Skeletal muscle cell (primary cell): ENCODE results near the gene TSPAN31.

ENCODE experiments used
- DNase-seq: peaks from one replicate; pipeline ENCODE4 v3.0.0-alpha.2; 2010; ENCODE audit warnings: low read depth
- H3K4me3 ChIP-seq: 2 replicates; pipeline ENCODE4 v1.5.1; 2011; ENCODE audit warnings: low read depth, mild to moderate bottlenecking, control low read depth, low read length, moderate library complexity

Gene TSPAN31

DNA sequence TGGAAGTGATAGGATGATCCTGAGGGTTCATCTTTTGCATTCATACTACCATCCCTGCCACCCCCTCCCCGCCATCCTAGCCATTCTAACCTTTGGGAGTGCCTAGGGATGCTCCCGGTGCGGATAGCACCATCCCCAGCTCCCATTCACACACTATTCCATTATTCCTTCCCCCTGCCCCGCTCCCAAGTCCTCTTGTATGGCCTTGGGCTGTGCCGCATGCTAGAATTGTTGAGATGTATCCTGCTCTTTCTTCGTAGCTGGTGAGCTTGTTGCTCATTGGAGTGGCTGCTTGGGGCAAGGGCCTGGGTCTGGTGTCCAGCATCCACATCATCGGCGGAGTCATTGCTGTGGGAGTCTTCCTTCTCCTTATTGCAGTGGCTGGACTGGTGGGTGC, 644 bp downstream of the TSPAN31 start:
- peak overlapping the region; percentile 93 for H3K4me3 ChIP-seq
- no peak for DNase-seq

DNA sequence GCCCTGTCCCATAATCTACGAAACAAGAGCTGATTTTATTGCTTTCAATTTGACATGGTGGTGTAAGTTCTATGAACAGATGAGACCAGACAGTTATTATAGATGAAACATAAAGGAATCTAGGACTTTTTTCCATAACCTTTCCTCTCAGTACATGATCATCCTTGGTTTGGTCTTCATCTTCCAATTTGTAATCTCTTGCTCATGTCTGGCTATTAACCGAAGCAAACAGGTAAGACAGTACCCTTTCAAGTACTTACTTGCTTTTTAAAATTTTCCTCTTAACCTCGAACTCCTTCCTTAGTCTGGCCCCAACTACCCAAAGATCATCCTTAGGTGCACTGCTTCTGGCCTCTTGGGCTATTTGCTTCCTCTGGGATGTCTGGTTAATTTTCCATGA, 1.2 kb downstream of the TSPAN31 start:
- peak overlapping the region; percentile 93 for H3K4me3 ChIP-seq
- no peak for DNase-seq

DNA sequence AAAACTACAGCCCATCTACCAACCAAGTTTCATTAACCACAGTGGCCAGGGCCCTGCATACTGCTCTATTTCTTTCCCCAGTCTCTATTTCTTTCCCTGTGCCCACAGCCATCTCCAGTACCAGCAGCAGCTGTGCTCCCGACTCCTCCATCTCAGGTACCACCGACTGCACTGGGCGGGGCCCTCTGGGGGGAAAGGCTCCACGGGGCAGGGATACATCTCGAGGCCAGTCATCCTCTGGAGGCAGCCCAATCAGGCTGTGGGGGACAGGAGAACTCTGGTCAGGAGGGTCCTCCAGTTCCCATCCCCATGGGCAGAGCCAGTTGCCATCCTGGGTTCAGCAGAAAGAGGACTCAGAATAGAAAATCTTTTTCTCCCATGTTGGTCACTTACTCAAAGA, 4.2 kb downstream of the TSPAN31 start:
- H3K4me3 ChIP-seq, result no peak overlapping the region
- DNase-seq, result no peak

DNA sequence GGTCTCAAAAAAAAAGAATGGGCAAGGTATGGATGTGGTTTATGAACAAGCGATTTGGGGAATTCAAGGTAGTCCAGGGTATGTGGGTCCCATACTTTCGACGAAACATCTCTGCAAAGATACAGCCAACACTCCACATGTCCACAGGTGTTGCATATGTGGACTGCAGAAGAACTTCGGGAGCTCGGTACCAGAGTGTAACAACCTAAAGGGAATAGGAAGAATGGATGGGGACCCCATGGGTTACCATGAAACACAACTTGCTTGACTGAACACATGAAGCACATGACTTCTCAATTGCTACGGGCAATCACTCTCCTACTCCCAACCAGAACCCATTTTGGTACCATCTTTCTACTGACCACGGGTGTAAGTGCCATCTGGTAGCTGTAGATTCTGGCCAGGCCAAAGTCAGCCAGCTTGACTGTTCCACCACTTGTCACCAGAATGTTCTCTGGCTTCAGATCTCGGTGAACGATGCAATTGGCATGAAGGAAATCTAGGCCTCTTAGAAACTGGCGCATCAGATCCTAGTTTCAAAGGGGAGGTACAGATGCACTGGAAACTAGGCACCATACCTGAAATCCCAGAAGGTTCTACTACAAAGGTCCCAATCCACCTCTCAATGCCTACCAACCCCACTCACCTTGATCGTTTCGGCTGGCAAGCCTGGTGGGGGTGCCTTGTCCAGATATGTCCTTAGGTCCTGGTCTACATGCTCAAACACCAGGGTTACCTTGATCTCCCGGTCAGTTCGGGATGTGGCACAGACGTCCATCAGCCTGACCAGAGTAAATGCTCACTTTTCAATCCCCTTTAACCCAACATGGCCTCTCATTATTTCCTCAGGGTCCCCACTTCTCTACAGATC, 6.0 kb downstream of the TSPAN31 start:
- DNase-seq, result no peak
- H3K4me3 ChIP-seq, result peak overlapping the region; percentile 91

DNA sequence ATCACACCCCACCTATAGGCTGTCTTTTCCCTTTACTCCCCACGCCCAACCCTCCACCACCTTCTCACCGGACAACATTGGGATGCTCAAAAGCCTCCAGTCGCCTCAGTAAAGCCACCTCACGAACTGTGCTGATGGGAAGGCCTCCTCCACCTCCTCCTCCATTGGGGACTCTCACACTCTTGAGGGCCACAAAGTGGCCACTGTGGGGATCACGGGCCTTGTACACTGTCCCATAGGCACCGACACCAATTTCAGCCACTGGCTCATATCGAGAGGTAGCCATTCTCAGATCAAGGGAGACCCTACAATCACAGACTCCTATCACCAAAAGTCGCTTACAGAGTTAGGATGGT, 6.6 kb downstream of the TSPAN31 start:
- no peak for DNase-seq
- peak overlapping the region; percentile 91 for H3K4me3 ChIP-seq

DNA sequence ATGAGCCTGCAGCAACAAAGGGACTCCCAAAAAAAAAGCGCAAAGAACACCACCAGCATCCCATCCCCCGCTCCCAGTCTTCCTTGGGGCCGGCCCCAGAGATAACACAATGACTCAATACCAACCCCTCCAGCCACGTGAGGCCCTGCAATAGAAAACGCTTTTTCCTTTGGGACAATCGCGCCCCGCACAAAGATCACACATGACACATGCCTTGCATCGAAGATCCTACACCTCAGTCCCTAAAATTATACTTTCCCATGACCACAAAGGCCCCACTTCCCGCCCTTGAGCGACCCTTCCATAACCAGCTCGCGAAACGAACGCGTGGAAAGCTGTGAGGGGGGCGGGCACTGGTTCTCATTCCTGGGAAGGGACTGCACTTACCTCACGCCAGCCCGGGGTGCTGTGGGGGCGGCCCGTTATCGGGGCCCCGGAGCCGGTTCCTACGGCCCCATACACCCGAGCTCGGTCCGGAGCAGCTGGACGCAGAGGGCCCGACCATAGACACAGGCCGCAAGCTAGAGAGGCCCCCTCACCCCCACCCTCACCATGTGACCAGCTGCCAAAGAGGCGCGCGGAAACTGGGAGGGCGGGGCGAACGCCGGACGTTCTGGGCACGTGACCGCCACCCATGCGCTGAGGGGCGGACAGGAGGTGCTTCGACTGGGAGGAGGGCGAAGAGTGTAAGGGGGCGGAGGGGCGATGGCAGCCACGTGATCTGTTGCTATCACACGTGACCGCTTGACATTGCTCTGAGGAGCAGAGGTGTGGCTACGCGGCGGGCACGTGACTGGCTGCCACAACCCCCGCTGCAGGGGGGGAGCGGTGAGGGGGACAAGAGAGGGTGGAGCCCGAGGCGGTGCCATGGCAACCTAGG, 7.2 kb downstream of the TSPAN31 start, which contains the start of gene CDK4:
Gene CDK4 (minus strand): TSS at position 523 of the 880 bp plus-strand sequence. CDS start 593 bp downstream, outside the sequence.
- peak; percentile 100 for DNase-seq
- peak within 1 kb of the TSS; percentile 91 for H3K4me3 ChIP-seq

DNA sequence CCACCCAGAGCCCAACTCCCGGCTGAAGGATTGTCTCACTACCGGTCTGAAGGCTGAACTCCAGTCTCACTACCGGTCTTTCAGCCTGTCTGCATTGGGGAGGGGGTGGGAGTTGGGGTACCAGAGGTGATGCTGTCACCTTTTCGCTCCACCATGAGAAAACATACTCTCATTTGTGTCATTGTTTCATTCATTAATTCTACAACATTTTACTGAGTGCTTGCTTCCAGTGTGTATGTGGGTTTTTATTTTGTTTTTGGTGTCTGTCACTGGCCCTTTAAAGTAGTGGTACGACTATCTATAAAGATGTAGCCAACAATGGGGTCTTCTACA, 7.8 kb downstream of the TSPAN31 start:
- no peak for DNase-seq
- H3K4me3 ChIP-seq, result peak overlapping the region; percentile 36

DNA sequence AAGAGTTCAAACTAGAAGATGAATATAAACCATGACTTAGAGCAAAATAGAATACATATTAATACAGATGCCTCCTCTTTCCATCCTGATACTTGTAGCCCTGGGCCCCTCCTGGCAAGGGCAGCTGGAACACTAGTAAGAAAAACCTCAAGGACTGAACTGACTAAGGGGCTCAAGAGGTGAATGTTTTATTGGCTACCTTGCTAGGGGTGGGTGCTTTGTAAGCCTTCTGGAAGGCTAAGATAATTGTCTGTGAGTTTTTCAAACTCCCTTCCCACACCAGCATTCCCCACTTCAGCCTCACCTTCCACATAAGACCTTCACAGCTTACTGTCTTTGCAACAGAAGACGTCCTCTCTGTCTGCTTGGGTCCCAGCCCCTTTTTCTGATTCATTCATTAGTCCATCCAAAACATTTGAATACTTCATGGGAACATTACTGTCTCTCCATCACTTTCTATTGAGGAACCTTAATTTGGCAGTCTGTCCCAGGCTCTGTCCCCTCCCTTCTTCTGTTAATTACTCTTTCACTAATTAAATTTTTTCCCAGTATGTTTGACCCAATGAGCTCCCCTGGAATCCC, 9.0 kb downstream of the TSPAN31 start:
- H3K4me3 ChIP-seq, result no peak overlapping the region

DNA sequence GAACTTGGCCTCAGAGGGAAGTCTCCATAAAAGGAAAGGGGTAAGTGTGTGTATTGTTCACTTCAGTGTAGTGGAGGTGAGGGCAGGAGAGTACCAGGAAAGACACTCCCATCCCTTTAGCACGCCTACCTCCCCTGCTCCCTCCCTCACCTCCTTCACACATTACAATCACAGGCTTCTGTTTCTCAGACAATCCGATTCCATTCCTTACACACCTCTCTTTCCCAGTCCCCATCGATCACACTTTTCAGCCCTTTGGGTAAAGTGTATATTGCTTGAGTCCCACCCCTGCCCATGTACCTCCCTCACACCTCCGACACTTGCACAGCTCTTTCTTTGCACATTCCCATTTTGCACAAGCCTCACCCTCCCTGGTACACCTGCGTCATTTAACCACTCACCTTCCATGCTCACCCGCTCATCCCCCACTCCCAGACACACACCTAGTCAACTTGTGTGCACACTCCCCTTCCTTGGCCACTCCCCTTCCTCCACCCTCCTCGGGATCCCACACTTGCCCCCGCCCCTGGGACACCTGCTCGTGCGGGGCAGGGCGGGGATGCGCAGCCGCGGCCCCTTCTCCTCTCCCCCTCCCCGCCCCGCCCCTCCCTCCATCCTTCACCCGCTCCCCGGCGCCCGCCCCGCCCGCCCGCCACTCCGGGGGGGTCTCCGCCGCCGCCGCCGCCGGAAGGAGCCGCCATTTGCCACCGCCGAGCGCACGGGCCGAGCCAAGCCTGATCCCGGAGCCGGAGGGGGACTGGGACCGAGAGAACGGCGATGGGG, 9.8 kb downstream of the TSPAN31 start, which contains the start of gene MARCHF9:
Gene MARCHF9 (plus strand): TSS at position 693 of the 783 bp plus-strand sequence. CDS start 426 bp downstream, outside the sequence.
- no peak for DNase-seq
- peak within 1 kb of the TSS; percentile 60 for H3K4me3 ChIP-seq

More for the DNA sequence above, 9.0 kb downstream of the TSPAN31 start:
- no peak for DNase-seq

DNA sequence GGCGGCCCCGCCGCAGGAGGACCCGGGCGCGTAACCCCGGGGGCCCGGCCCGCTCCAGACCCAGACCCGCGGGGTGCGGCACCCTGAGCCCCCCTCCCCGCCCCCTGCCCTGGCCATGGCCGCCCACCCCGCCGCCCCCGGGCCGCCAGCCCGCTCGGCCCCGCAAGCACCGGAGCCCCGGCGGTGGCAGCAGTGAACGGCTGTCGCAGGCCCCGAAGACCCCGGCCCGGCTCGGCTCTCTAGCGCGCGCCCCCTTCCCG, 10.3 kb downstream of the TSPAN31 start:
- peak overlapping the region; percentile 60 for H3K4me3 ChIP-seq
- no peak for DNase-seq

DNA sequence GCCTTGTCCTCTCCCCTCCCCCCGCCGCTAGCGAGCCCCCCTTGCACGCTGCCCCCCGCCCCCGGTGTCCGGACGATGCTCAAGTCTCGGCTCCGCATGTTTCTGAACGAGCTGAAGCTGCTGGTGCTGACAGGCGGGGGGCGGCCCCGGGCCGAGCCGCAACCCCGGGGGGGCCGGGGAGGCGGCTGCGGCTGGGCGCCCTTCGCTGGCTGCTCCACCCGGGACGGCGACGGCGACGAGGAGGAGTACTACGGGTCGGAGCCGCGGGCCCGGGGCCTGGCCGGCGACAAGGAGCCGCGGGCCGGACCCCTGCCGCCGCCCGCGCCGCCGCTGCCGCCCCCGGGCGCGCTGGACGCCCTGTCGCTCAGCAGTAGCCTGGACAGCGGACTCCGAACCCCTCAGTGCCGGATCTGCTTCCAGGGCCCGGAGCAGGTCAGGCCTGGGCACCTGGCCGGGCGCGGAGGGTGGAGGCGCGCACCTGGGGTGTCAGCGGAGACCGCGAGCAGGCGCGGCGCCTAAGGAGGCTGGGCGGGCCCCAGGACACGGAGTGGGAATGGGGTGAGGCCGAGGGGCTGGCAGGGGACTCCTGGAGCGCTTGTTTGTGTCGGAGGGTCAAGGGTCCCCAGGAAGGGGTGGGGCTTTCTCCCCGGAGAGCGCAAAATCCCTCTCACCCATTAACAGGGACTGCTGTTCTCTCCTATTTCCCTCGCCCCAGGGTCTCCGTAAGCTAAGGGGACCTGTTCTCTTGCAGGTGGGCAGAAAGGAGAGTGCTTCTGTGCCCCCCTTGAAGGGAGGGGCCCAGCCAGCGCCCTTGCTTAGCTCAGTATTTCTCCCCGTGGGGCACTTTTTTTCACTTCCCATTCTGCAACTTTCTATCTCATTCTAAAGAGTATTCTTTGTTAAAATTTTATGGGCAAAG, 10.9 kb downstream of the TSPAN31 start:
- H3K4me3 ChIP-seq, result peak overlapping the region; percentile 60
- no peak for DNase-seq

DNA sequence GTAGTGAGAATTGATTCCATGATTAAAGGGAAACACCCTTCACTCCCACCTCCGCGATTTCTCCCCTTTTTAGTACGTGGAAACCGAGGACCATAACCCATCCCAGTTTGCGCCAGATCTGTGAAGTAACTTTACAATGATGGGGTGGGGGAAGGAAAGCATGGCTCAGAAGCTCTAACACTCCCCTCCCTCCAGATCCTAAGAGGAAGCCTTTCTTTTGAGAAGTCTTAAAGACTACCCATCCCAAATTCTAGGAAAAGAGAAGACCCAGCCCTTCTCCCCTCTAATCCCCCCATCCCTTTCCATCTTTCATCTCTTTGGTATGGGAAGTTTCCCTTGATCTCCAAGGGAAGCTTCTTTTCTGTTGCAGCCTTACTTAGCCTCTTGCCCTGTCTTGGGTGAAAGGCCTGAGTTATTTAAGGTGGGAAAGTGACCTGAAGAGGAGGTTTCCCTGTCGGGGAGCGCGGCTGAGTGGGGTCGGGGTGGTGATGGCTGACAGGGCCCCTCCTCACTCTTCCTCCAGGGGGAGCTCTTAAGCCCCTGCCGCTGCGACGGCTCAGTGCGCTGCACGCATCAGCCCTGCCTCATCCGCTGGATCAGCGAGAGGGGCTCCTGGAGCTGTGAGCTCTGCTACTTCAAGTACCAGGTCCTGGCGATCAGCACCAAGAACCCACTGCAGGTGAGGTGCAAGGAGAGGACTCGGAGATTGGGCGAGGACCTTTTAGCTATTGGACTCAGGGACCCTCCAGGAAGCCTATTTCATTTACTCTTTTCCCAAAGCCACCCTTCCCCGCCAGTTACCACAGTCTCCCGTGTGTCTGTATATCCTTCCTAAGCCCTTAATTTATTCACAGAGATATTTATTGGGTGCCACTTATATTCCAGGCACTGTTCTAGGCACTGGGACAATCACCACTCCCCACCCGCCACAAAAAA, 11.8 kb downstream of the TSPAN31 start:
- no peak for DNase-seq
- no peak overlapping the region for H3K4me3 ChIP-seq

DNA sequence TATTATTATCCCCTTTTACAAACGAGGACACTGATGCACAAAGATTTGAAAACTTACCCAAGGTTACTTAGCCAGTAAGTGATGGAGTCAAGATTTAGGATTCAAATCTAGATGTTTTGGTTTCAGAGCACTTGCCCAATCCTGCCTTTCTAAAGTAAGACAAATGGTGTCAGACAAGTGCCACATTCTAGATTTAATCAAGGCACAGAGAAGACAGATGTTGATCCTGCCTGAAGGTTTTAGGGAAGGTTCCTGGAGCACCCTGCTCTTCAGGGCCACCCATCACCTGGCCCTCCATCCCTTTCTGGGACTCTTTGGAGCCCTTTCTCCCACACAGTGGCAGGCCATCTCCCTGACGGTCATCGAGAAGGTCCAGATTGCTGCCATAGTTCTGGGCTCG, 12.9 kb downstream of the TSPAN31 start:
- no peak overlapping the region for H3K4me3 ChIP-seq
- DNase-seq, result no peak

DNA sequence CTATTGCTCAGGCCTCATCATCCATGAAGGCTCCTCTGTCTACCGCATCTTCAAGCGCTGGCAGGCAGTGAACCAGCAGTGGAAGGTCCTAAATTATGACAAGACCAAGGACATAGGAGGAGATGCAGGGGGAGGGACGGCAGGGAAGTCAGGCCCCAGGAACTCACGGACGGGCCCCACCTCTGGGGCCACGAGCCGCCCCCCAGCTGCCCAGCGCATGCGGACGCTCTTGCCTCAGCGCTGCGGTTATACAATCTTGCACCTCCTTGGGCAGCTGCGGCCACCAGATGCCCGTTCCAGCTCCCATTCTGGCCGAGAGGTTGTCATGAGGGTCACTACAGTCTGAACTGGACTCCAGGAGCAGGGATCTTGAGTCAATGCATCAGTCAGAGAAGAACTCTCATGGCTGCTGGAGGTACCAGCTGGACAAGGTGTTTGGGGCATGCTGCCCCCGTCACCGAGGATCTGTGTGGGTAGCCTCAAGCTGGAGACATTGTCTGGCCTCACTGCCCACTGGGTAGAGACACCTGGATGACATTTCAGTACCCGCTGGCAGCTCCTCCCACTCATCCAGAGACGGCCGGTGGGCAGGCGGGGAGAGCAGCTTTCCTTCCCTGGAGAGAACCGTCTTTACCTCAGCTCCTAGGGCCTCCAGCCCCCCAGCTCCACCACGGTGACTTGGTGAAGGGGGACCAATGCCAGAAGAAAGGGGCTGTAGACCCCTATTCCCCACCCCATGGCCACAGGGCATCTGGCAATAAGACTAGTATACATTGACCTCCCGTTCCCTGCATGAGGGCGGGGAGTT, 13.9 kb downstream of the TSPAN31 start:
- H3K4me3 ChIP-seq, result no peak overlapping the region
- no peak for DNase-seq

DNA sequence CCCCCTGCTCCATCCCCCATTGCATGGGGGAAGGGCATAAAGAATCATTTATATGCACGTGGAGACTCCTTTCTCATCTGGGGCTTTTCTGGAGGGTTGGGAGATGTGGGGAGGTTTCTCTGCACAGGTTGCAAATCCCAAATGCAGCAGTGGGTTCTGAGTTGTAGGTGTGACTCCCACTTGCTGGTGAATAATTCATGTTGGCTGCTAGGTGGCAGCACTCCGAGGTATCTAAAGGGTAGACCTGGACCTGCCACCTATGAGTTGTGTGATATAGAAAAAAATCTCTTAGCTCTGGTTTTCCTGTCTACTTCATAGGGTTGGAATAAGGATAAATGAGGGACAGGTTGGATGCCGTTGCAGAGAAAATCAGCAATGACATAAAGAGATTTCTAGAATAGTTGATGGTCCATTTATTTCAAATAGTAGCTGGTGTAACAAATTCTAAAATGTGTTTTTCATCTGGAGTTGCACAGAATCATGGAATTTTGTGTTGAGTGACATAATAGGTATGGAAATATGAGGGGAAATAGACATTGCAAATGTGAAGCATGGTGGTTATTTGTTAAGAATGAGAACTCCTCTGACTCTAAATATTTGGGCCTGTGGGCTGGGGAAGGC, 14.6 kb downstream of the TSPAN31 start:
- DNase-seq, result no peak
- H3K4me3 ChIP-seq, result no peak overlapping the region

DNA sequence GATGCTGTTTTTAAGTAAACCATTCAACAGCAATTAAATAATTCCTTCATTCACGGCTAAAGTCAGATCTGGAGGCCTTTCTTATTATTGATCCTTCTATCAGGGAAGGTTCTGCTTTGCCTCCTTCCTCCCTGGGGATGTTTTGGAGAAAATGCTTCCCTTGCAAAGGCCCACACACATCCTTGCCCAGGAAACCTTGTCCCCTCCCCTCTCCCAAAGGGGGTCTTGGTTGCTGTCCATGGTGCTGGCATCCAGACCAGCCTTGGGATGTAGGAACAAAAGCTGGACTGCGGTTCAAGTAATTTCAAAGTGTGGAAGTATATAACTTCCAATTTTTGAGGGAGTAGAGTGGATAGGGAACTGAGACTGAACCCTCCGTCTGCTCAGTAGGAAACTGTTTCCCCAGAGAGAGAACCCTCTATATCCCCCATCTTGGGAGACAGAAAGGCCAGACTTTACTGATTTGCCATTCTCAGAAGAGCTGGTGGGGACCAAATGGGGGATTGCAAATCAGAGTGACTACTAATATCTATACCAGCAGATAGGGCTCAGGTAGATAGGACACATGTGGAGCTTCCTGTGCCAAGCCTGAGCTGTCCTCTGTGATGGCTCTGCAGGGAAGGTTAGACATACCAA, 15.6 kb downstream of the TSPAN31 start:
- no peak overlapping the region for H3K4me3 ChIP-seq
- no peak for DNase-seq
